Testis (tissue), 2 donors: ENCODE measurements around the gene HOXD3.

ENCODE experiments used
- CTCF ChIP-seq, 3 experiments: fragments of 450-650 bp in 2 of 3; fragments of 200-600 bp in 1 of 3; sonication (generic) in 1 of 3; IDR thresholded peaks; one replicate each; pipeline ENCODE4 v1.5.1; 2016 to 2019; ENCODE audit warnings: antibody characterized with exemption in 3 of 3, mild to moderate bottlenecking in 2 of 3, moderate library complexity in 1 of 3
- POLR2A ChIP-seq: fragments of 450-650 bp; IDR thresholded peaks from one replicate; pipeline ENCODE4 v1.6.1; 2017; ENCODE audit warnings: antibody characterized with exemption, mild to moderate bottlenecking, moderate library complexity

DNA sequence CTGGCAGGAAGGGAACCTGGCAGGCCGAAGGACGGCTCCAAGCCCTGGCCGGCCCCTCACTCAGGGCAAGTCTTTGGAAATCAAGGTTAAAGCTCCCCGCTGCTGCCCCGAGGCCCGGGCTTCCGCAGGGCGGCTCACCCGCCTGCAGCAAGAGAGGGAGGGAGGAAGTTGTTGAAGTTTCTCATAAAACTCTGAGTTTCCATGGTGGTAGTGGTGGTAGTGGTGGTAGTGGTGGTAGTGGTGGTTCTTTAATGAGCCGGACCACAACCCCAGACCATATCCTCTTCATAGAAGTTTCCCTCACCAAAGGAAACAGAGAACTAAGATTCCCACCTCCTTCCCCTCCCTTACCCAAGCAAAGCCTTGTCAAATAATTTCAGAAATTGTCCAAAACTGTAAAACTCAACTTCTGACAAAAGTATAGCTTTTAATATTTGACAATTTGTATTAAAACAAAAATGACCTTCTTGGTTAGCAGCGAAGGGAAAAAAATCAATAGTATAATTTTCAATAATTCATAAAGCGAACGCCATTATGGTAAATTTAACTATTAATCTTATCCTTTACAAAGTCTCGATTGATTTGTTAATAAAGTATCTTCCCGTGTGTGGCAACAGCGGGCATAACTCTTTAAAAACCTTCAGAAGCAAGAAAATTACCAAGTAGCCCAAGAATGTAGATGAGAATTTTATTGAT, 42.0 kb upstream of the HOXD3 start:
- no peak for TF ChIP-seq CTCF (IDR thresholded peaks at IDR 0.05)
- TF ChIP-seq POLR2A: no peak
